IMR-90 (cell line): Measurements from ENCODE around the gene CIT.

ENCODE experiments used
- BHLHE40 ChIP-seq: fragments of 150-350 bp; IDR thresholded peaks from 2 replicates; pipeline ENCODE4 v1.6.1; 2016; ENCODE audit warnings: mild to moderate bottlenecking, low read depth, low read length
- CEBPB ChIP-seq: IDR thresholded peaks from 2 replicates; pipeline ENCODE4 v1.6.1; 2012; ENCODE audit warnings: low read depth, low read length, improper control_type of control experiment
- CTCF ChIP-seq: conservative IDR thresholded peaks from 2 replicates; pipeline ENCODE4 v1.5.1; 2012; ENCODE audit warnings: mild to moderate bottlenecking, low read depth, low read length, improper control_type of control experiment
- FOS ChIP-seq: fragments of 150-350 bp; IDR thresholded peaks from 2 replicates; pipeline ENCODE4 v1.6.1; 2016; ENCODE audit warnings: low read depth, low read length
- MAFK ChIP-seq: IDR thresholded peaks from 2 replicates; pipeline ENCODE4 v1.6.1; 2012; ENCODE audit warnings: low read depth, low read length, improper control_type of control experiment
- MAZ ChIP-seq: IDR thresholded peaks from 2 replicates; pipeline ENCODE4 v1.6.1; 2012; ENCODE audit warnings: low read depth, mild to moderate bottlenecking, low read length, improper control_type of control experiment, moderate library complexity, borderline replicate concordance
- NFE2L2 ChIP-seq: fragments of 150-350 bp; IDR thresholded peaks from 2 replicates; pipeline ENCODE4 v1.6.1; 2016; ENCODE audit warnings: low read depth, mild to moderate bottlenecking, low read length
- POLR2A ChIP-seq: IDR thresholded peaks from 2 replicates; pipeline ENCODE4 v1.6.1; 2012; ENCODE audit warnings: mild to moderate bottlenecking, low read depth, low read length
- RAD21 ChIP-seq: IDR thresholded peaks from 2 replicates; pipeline ENCODE4 v1.6.1; 2012; ENCODE audit warnings: low read length, improper control_type of control experiment
- RFX5 ChIP-seq: IDR thresholded peaks from 2 replicates; pipeline ENCODE4 v1.8.0; 2012; ENCODE audit warnings: low read depth, mild to moderate bottlenecking, low read length, moderate library complexity
- SMC3 ChIP-seq: fragments of 150-350 bp; IDR thresholded peaks from 2 replicates; pipeline ENCODE4 v1.6.1; 2016; ENCODE audit warnings: low read depth, mild to moderate bottlenecking, antibody characterized with exemption, low read length, moderate library complexity
- USF2 ChIP-seq: fragments of 150-350 bp; IDR thresholded peaks from 2 replicates; pipeline ENCODE4 v1.6.1; 2017; ENCODE audit warnings: mild to moderate bottlenecking, antibody characterized with exemption, low read length, low read depth

DNA sequence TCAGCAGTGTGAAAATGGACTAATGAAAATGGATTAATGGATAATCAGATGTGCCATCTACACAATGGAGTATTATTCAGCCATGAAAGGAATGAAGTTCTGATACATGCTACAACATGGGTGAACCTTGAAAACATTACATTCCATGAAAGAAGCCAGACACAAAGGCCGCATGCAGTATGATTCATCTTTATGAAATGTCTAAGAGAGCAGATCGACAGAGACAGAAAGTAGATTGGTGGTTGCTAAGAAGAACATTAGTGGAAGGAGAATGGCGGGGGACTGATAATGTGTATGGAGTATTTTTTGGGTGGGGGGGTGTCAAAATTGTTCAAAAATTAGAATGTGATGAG lies 161.9 kb downstream of the CIT start:
- no peak for TF ChIP-seq NFE2L2
- TF ChIP-seq SMC3, result no peak
- TF ChIP-seq CTCF, result no peak
- TF ChIP-seq RFX5, result no peak
- no peak for TF ChIP-seq MAFK
- TF ChIP-seq POLR2A, result no peak
- TF ChIP-seq MAZ, result no peak
- TF ChIP-seq CEBPB, result no peak
- no peak for TF ChIP-seq FOS
- TF ChIP-seq RAD21, result no peak
- no peak for TF ChIP-seq BHLHE40
- TF ChIP-seq USF2, result no peak
